GM19238 (cell line): ENCODE measurements around the gene PCDHGC4.
A peak's percentile ranks its signal among the peaks of the same experiment; 100 is the strongest.

Experiments
- DNase-seq: peaks from one replicate; pipeline ENCODE4 v3.0.0; 2011; ENCODE audit warnings: low spot score; ENCODE audit not compliant: insufficient read length

PCDHGC4 gene

DNA sequence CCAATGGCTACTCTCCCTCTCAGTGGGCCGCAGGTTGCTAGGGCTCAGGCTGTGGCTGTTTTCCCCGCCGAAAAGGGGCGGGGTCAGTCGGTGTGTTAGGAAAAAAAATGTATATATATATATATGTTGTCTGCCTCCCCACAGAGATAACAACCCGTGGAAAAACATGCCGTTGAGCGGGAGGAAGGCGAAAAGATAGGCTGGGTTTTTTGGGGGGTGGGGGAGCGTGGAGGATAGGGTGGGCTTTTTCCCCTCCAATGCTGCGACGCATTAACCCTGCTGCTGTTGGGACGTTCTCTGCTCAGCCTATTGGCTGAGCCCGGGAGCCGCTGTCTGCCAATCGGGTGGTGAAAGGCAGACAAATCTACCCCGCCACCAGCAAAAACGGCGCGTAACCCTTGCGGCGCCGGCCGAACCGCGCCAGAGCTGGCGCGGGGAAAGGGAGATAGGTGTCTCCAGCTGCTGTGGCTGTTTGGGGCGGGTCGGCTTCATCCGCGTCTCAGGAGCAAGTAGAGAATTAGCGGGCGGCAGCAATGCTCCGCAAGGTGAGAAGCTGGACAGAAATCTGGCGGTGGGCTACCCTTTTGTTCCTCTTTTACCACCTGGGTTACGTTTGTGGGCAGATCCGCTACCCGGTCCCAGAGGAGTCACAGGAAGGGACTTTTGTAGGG is at the start of gene PCDHGC4:
Gene PCDHGC4 (plus strand): TSS at position 390 of the 671 bp plus-strand sequence. CDS start 144 bp downstream, at position 534.
- DNase-seq, result no peak

DNA sequence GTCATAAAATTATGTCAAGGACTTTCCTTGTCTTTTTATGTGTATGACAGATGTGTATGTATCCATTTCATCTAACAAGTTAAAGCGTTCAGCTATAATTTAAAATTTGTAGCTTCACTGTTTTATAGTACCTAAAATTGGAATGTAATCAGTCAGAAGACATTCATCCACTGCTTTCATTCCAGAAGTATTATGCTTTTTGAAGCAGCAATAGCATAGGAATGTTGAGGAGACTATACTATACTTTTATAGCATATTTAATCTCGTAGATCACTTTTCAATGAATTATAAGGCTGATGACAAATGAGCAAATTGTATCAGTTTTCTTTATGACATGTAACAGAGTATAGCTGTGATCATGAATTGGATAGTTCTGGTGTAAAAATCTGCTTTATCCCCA is 47.6 kb upstream of the PCDHGC4 start:
- no peak for DNase-seq

DNA sequence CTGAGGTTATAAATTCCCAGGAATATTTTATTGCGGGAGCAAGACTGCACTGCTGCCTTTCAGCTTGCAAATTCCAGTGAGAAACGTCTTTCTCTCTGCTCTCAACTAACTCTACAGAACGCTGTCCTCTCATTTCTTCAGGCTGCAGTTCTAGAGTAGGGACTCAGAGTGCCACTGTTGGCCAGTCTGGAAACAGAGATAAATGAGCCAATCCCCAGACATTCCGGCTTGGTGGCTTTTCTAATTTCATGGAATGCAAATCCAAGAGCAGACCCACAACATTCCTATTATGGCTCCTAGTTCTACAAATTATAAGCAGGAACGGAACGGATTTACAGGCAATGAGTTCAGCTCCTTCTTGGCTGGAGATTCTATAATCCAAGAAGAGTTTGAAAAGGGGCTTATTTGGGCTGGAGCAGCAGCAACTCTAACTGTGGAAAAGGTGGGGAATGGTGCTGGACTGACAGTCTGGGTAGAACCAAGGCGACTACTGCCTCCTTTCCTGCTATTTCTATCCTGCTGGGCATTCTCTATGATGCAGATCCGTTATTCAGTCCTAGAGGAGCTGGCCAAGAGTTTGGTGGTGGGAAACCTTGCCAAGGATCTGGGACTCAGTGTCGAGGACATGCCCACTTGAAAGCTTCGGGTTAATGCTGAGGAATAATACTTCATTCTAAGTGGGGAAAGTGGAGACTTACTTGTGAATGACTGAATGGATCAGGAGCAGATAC is 45.3 kb upstream of the PCDHGC4 start:
- no peak for DNase-seq

DNA sequence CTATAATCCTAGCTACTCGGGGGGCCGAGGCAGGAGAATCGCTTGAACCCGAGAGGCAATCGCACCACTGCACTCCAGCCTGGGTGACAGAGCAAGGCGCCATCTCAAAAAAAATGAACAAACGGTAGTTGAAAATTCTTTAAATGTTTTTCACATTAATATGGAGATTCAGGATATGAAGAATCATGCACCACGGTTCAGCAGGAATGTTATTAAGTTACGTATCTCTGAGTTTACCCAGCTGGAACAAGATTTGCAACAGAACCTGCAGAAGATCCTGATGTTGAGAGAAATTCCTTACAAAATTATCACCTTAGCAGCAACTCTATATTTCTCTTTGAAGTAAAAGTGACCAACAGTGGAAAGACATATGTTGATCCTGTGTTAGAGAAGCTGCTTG is 44.5 kb upstream of the PCDHGC4 start:
- no peak for DNase-seq

DNA sequence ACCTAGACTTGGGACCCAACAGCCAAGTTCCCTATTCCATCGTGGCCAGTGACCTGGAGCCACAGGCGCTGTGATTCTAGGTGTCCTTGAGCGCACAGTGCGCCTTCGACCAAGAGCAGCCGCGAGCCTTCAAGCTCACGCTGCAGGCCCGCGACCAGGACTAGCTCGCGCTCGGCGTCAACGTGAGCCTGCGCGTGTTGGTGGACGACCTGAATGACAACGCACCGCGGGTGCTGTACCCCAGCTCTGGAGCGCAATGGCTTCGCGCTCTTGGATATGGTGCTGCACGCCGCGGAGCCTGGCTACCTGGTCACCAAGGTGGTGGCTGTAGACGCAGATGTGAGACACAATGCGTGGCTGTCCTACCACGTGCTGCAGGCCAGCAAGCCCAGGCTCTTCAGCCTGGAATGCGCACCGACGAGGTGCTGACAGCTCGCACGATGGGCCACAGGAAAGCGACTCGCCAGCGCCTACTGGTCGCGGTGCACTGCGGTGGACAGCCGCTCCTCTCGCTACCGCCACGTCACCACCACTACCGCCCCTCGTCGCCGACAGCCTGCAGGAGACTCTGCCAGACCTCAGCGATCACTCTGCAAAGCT is 43.2 kb upstream of the PCDHGC4 start:
- no peak for DNase-seq

DNA sequence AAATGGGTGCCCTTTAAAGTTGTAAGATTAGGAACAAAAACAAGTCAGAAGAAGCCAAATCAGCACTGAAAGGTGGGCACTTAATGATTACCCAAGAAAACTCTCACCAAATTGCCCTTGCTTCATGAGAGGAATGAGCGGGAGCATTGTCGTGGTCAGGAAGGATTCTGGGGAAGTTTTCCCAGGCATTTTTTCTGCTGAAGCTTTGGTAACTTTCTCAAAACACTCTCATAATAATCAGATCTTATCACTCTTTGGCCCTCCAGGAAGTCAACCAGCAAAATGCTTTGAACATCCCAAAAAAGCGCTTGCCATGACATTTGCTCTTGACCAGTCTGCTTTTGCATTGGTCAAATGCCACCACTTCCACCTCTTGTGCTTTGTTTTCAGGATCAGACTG is 19.5 kb upstream of the PCDHGC4 start:
- DNase-seq, result no peak

DNA sequence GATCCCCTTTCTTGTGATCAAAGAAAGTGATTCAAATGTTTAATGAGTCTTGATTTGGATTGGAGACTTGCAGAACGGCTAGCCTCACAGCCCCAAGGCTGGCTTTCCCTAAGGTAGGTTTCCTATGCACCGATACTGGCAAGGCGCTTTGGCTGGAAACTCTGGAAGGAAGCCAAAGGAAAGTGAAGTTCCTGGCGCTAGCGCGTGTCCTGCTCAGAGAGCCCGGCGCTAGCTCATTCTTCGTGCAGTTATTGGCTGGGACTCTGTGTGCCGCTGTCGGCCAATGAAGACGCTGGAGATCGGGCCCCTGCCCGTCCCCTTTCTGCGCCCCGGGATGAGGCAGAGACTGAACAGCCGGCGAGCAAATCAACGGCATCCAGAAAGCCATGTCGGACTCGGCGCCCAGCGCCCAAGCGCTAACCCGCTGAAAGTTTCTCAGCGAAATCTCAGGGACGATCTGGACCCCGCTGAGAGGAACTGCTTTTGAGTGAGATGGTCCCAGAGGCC is 9.2 kb upstream of the PCDHGC4 start, which contains the start of gene PCDHGC3:
Gene PCDHGC3 (plus strand): TSS at position 342 of the 507 bp plus-strand sequence. CDS start 151 bp downstream, at position 493.
- DNase-seq, result peak; percentile 61

DNA sequence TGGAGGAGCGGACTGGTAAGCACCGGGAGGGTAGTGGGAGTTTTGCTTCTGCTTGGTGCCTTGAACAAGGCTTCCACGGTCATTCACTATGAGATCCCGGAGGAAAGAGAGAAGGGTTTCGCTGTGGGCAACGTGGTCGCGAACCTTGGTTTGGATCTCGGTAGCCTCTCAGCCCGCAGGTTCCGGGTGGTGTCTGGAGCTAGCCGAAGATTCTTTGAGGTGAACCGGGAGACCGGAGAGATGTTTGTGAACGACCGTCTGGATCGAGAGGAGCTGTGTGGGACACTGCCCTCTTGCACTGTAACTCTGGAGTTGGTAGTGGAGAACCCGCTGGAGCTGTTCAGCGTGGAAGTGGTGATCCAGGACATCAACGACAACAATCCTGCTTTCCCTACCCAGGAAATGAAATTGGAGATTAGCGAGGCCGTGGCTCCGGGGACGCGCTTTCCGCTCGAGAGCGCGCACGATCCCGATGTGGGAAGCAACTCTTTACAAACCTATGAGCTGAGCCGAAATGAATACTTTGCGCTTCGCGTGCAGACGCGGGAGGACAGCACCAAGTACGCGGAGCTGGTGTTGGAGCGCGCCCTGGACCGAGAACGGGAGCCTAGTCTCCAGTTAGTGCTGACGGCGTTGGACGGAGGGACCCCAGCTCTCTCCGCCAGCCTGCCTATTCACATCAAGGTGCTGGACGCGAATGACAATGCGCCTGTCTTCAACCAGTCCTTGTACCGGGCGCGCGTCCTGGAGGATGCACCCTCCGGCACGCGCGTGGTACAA is 8.5 kb upstream of the PCDHGC4 start:
- no peak for DNase-seq

DNA sequence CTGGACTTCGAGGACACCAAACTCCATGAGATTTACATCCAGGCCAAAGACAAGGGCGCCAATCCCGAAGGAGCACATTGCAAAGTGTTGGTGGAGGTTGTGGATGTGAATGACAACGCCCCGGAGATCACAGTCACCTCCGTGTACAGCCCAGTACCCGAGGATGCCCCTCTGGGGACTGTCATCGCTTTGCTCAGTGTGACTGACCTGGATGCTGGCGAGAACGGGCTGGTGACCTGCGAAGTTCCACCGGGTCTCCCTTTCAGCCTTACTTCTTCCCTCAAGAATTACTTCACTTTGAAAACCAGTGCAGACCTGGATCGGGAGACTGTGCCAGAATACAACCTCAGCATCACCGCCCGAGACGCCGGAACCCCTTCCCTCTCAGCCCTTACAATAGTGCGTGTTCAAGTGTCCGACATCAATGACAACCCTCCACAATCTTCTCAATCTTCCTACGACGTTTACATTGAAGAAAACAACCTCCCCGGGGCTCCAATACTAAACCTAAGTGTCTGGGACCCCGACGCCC is 7.7 kb upstream of the PCDHGC4 start:
- DNase-seq, result no peak

DNA sequence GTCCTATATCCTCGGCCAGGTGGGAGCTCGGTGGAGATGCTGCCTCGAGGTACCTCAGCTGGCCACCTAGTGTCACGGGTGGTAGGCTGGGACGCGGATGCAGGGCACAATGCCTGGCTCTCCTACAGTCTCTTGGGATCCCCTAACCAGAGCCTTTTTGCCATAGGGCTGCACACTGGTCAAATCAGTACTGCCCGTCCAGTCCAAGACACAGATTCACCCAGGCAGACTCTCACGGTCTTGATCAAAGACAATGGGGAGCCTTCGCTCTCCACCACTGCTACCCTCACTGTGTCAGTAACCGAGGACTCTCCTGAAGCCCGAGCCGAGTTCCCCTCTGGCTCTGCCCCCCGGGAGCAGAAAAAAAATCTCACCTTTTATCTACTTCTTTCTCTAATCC is 7.0 kb upstream of the PCDHGC4 start:
- no peak for DNase-seq

DNA sequence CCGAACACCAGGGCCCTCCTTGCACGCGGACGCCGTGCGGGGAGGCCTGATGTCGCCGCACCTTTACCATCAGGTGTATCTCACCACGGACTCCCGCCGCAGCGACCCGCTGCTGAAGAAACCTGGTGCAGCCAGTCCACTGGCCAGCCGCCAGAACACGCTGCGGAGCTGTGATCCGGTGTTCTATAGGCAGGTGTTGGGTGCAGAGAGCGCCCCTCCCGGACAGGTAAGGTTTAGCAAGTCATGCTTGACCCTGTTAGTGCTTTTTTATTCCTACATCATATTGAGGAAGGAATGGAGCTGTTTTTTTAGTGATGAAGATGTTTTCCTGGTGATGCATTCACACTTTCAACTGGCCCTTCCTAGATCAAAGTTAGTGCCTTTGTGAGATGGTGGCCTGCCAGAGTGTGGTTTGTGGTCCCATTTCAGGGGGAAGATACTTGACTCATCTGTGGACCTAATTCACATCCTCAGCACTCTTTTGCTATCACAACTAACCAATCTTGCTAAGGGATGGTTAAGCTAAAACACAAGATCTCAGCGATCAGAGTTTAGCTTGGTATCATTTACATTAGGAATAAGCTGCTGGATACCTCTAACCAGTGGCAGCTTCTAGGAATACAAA is 6.4 kb upstream of the PCDHGC4 start:
- DNase-seq, result no peak

DNA sequence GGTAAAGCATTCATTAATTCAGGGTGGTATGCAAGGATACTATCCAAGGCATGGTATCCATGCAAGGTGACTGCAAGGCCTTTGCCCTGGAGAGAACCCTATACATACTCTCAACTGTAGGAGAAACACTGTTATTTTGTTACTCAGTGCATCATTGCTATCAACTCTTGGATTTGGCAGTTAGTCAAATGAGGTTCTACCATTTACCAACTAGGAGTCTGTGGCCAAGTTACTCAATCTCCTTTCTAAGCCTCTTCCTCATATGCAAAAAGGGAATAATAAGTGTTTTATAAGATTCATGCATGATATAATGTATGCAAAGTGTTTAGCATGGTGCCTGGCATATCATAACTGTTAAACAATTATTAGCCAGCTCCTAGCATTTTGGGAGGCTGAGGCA is 5.1 kb upstream of the PCDHGC4 start:
- DNase-seq, result no peak

DNA sequence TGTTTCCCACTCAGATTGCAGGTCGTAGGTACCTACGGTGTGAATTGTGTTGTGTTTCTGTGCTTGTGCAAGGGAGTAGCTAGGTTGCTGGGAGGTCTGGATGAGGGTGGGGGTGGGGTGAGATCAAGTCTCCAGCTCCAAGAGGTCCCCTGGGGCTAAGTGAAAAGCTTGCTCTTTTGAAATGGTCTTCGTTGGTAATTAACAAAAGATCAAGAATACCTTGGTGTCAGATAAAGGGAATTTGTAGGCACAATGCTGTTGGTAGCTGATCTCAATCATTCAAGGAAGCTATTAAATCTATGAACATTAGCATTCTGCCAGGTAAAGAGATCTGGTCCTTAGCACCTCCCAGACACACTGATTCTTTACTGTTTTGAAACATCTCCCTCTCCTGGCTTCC is 928 bp upstream of the PCDHGC4 start:
- no peak for DNase-seq

DNA sequence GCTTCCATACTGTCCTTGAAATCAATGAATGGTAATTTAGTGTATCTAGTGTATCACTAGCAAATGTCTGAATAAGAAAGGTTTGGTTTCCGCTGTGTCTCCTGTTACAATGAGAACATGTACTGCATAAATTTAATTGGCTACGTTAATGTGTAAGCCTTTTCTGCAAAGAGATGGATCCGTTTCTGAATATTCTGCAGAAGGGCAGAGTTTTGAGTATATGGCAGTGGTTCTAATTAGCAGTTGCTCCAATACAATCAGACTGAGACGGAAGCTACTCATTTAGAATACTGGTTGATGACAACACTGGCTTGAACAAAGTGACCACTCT is 555 bp upstream of the PCDHGC4 start:
- DNase-seq, result no peak

DNA sequence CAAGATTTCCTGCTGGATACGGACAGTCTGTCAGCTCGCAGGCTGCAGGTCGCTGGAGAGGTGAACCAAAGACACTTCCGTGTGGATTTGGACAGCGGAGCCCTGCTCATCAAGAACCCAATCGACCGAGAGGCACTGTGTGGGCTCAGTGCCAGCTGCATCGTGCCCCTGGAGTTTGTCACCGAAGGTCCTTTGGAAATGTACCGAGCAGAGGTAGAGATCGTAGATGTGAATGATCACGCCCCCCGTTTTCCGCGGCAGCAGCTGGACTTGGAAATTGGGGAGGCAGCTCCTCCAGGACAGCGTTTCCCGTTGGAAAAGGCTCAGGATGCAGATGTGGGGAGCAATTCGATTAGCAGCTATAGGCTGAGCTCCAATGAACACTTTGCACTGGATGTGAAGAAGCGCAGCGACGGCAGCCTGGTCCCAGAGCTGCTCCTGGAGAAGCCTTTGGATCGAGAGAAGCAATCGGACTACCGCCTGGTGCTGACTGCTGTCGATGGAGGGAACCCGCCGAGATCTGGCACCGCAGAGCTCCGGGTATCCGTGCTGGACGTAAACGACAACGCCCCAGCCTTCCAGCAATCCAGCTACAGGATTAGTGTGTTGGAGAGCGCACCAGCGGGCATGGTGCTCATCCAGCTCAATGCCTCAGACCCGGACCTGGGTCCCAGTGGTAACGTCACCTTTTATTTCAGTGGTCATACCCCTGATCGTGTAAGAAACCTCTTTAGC is 658 bp downstream of the PCDHGC4 start:
- no peak for DNase-seq

DNA sequence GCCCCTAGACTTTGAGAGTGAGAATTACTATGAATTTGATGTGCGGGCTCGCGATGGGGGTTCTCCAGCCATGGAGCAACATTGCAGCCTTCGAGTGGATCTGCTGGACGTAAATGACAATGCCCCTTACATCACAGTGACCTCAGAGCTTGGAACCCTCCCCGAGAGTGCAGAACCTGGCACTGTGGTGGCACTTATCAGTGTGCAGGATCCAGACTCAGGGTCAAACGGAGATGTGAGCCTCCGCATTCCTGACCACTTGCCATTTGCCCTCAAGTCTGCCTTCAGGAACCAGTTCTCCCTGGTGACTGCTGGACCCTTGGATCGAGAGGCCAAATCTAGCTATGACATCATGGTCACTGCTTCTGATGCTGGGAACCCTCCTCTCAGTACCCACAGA is 1.3 kb downstream of the PCDHGC4 start:
- DNase-seq, result no peak

DNA sequence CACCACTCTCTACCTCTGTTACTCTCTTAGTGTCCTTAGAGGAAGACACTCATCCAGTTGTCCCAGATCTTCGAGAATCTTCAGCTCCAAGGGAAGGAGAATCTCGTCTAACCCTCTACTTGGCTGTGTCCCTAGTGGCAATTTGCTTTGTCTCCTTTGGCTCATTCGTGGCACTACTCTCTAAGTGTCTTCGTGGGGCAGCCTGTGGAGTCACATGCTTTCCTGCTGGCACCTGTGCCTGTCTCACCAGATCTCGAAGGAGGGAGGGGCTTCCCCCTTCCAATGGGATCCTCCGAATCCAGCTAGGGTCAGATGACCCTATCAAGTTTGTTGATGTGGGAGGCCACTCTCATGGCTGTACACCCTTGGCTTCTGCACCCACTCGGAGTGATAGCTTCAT is 2.3 kb downstream of the PCDHGC4 start:
- no peak for DNase-seq

DNA sequence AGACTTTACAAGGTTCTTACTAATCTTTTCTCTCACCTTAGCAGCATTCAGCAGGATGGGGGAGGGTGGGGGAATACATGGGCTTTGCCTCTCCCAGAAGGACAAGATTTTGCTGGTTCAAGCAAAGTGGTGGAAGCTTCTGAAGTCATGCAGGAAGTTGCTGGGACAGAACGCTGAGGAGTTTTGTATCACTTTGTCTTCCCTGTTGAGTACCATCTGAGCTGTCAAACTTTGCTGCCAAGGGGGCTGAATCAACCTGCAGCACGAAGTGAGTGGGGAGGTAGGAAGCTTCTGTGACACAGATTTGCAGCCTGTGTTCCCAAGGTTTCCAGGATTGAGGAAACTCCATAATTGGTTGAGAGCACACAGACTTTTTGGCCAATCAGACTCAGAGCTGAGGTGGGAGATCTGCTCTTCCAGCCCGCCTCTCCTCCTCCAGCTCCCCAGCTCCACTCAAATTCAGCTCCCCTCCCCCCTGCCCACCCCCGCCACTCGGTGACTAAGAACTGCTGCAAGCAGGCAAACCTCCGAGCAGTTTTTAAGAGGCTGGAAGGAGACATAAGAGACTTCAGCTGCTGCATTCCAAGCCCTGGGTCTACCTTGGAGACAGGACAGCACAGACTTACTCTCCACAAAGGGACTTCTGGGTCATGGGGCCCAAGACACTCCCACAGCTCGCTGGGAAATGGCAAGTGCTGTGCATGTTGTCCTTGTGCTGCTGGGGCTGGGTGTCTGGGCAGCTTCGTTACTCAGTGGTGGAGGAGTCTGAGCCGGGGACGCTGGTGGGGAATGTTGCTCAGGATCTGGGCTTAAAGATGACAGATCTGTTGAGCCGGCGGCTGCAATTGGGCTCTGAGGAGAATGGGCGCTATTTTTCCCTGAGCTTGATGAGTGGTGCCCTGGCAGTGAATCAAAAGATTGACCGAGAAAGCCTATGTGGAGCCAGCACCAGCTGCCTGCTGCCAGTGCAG is 4.0 kb downstream of the PCDHGC4 start, which contains the start of gene PCDHGC5:
Gene PCDHGC5 (plus strand): TSS at position 491 of the 971 bp plus-strand sequence. CDS start 160 bp downstream, at position 651.
- no peak for DNase-seq

DNA sequence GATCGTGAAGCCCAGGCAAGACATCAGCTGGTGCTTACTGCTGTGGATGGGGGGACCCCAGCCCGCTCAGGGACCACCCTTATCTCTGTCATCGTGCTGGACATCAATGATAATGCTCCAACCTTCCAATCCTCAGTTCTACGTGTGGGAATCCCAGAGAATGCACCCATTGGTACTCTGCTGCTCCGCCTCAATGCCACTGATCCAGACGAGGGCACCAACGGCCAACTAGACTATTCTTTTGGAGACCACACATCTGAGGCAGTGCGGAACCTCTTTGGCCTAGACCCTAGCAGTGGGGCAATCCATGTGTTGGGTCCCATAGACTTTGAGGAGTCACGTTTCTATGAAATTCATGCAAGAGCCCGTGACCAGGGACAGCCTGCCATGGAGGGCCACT is 5.0 kb downstream of the PCDHGC4 start:
- DNase-seq, result no peak
